Activated CD8-positive, alpha-beta memory T cell treated with anti-CD3 and anti-CD28 coated beads for 1 hour (primary cell): ENCODE measurements around the gene RBMX2.
A peak's percentile ranks its signal among the peaks of the same experiment; 100 is the strongest.
"Not testable (repeated sequence)": the region's sequence is repeated elsewhere in the genome, so short reads cannot be mapped to it uniquely, and the experiment has no call there.

ENCODE experiments used
- DNase-seq, 2 donors: peaks; one replicate each; pipeline ENCODE4 v3.0.0-alpha.2; 2020; ENCODE audit warnings: low read depth in 1 of 2; ENCODE audit errors: extremely low read depth in 1 of 2

Gene RBMX2

DNA sequence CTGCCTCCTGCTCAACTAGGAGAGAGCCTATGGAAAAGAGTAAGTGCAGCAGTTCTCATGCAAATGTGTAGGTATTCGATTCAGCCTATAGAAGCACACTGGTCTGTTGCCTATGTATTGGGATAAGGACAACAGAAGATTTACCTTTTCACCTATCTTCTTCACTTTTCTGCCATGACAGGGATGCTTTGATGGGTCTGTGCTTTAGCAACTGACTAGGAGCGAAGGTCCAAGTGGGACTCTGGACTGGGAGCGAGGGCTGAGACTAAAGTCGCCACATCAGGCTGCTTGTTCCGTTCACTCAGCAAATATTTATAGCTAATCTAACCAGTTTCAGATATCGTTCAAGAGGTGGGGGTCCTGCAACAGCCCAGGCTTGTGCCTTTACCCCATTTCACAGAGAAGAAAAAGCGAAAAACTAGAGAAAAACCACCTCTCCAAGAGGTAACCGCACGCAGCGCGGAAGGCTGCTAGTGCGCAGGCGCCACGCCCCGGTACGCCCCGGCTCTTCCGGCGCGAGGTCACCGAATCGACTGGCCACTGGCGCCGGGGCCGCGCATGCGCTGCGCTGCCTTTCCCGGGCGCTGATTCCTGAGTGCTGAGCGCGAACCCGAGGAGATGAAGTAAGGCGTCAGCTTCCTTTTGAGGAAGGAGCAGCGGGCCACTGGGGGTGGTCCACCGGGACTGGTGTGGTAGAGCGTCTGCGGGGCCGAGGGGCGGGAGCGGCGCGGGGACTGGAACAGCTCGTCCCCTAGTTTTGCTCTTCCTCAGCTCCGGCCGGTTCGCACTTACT lies at the start of gene RBMX2:
RBMX2 (plus strand) TSS at position 573 of the 793 bp plus-strand sequence; CDS start at position 619, 46 bp downstream.
- DNase-seq, result peak; percentile 19 to 48

GRCh38 chrX:130352050-130352449 lies 49.7 kb upstream of the RBMX2 start:
- not testable (repeated sequence) for DNase-seq

- DNase-seq, result no peak
Observed at GRCh38 chrX:130376077-130376476, 25.7 kb upstream of the RBMX2 start.

GRCh38 chrX:130378024-130378669 lies 23.6 kb upstream of the RBMX2 start:
- no peak for DNase-seq

- DNase-seq, result no peak
Observed at GRCh38 chrX:130385520-130385919, 16.3 kb upstream of the RBMX2 start, which contains the start of gene GPR119. Gene GPR119 (minus strand): TSS chrX:130385674. CDS start chrX:130385447, 227 bp downstream.

DNA sequence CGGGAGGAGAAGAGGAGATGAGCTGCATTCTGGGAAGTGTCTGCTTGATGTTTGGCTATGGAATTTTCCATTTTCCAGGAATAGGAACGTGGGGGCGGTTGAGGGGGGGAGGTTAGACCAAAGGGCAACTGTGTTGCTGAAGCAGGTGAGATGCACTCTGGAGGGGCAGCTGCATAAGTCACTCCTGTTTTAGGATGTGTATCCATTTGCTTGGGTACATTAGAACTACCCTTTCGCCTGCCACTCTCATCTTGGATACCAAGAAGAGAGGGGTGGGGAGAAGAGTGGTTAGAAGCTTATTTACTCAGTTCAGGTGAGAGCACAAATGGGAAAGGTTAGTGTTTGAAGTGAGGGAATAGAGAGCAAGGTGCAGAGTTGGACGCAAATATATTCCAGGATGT lies 15.4 kb upstream of the RBMX2 start:
- no peak for DNase-seq

DNA sequence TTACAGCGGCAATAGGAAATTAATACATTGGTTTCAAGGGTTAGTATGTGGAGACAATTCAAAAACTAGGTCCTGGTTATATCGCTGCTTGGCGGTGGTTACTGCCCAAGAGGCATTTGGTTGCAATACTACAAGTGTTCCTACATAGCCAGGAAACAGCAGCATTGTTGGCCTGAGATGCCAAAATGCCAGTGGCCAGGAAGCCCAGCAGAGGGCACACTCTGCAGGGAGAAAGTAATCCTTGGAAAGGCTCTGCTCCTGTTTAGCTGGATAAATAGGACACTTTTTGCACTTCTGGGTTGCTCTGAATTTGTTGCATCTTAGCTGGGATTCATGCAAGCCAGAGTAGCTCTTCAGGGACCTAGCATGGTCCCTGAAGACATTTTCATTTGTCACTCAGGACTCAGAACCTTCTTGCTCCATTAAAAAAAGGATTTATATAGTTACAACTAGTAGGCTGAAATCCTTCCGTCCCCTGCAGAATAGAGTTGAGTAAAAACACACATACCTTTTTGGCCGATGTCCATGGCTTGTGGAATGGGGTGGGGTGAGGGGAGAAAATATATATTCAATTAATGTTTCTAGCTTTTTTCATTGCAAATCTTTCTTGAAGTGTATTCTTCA lies 8.2 kb upstream of the RBMX2 start:
- DNase-seq, result no peak

DNA sequence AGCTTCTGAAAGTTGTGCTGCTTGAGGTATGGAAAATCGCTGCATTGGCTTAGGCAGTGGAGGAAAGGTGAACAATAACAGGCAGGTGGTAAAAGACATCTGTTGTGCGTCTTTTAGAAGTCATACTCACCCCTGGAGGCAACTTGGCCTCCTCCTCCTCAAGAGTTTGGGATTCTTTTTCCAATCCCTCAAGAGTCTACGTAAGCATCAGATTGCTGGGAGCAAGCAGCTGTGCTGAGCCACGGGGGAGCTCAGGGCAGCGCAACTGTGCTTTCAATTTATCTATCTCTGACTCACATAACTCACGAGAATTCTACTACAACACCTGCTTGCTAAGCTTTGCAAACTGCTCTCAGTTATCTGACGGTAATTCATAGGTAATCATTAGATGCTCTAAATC lies 6.4 kb upstream of the RBMX2 start:
- no peak for DNase-seq

GRCh38 chrX:130402208-130402684 lies 459 bp downstream of the RBMX2 start:
- no peak for DNase-seq

DNA sequence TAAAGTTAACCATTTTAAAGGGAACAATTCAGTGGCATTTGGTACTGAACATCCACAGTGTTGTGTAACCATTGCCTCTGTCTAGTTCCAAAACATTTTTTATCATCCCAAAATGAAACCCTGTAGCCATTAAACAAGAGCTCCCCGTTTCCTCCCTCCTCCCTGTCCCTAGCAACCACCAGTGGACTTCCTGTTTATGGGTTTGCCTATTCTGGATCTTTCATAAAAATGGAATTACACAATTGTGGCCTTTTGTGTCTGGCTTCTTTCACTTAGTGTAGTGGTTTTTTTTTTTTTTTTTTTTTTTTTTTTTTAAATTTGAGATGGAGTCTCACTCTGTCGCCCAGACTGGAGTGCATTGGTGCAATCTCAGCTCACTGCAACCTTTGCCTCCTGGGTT lies 11.6 kb downstream of the RBMX2 start:
- DNase-seq, result no peak

DNA sequence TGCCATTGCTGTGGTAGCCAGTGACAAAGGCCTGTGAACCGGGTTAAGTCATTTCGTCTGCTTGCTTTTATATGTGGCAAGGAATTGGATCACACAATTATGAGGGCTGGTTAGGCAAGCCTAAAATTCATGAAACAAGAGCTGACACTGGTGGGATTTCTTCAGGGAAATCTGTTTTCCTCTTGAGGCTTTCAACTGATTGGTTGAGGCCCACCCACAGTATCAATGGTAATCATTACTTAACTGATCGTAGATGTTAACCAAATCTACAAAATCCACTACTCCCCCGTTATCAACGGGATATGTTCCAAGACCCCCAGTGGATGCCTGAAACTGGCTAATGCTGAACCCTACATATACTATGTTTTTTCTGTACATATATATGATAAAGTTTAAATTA lies 13.0 kb downstream of the RBMX2 start:
- no peak for DNase-seq

- no peak for DNase-seq
Observed at GRCh38 chrX:130415201-130415600, 13.4 kb downstream of the RBMX2 start.

GRCh38 chrX:130416785-130417184 lies 15.0 kb downstream of the RBMX2 start:
- DNase-seq, result no peak

- no peak for DNase-seq
Observed at GRCh38 chrX:130418066-130418465, 16.3 kb downstream of the RBMX2 start.

DNA sequence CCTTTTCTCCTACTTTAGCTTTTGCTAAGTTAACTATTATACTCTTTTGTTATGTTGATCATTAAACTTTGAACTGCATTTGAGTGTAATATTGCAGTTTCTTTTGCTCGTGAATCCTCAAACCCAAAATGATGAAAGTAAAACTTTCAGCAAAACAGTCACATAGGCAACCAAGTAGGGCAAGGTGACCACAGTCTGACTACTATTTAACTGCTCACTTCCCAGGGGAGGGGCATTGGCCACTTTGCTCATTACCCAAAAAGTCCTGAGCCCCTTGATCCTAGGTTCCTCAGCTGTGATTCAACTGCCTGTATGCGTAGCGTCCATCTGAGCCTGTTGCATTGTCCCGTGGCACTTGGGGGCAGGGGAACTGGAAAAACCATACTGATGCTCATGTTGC lies 17.0 kb downstream of the RBMX2 start:
- DNase-seq, result no peak

DNA sequence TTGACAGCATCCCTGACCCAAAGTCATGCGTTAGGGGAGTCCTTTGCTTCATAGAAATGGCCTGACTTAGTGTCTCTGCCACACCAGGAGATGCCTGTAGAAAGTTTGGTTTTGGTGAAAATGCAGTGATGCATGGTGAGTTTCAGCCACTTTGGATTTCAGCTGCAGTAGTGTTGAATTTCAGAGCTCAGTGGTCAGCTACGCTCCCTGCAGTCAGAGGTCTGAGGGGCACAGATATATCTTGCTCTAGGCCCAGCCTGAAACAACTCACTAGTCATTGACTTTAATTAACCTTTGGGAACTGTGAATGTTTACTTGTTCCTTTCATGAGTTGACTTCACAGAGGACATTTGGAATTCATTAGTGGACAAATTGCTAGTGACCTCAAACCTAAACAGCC lies 17.5 kb downstream of the RBMX2 start:
- no peak for DNase-seq

DNA sequence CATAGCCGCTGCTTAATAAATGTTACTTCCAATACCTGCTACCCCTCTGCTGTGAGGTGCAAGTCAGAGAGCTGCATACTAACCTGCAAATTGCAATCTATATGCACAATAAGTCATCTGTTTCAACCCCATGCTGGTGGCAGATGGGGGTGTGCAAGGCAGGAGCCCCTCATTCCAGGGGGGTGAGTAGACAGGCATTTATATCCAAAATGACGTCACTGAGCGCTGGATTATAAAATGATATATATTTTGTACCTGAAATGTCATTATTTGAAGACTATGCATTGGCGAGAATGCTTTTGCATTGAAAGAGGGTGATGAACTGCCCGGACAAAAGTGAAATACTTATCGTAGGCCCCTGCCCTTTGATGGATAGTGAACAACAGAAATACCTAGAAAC lies 24.7 kb downstream of the RBMX2 start:
- no peak for DNase-seq

DNA sequence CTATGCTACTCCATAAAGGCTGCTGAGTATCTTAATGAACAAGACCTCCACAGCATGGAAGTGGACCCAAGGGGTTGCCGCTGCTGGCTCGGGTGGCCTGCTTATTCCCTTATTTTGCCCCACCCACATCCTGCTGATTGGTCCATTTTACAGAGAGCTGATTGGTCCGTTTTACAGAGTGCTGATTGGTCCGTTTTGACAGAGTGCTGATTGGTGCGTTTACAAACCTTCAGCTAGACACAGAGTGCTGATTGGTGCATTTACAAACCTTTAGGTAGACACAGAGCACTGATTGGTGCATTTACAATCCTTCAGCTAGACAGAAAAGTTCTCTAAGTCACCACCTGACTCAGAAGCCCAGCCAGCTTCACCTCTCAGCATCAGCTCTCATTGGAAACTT lies 27.4 kb downstream of the RBMX2 start:
- not testable (repeated sequence) for DNase-seq

- DNase-seq, result no peak
Observed at GRCh38 chrX:130435937-130436336, 34.1 kb downstream of the RBMX2 start.

GRCh38 chrX:130437996-130438395 lies 36.2 kb downstream of the RBMX2 start:
- not testable (repeated sequence) for DNase-seq

DNA sequence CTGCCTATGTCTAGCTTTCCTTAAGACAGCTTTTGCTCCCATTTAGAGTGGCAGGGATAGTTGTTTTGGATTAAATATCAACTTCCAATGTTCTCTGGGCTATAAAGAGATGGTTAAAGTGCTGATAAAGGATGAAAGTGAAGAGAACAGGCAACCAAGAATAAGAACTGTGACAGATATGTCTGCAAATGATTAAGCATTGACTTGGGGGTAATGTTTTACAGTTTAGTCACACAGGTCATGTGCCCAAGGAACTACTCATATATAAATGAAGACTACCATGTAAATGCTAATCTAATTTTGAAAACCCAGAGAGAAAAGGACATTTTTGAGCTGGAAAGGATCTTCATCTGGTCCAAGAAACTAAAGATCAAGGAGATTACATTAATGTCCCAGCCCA lies 42.1 kb downstream of the RBMX2 start:
- no peak for DNase-seq
